ENCODE results near the gene APC. TPM values are rescaled to one million over a fixed set of nuclear protein-coding genes. Genes with fewer than 3 reads are reported as not detected.

APC gene
- total RNA-seq, 1 experiment from 2014 or later = 24.0 TPM

- BruUV-seq (replicated peaks) = no TSS peak
- no peak overlapping the region for H3K27ac ChIP-seq (ENCODE audit: low read depth, low read length)
- H3K9ac ChIP-seq (ENCODE audit: low read length) = no peak overlapping the region
- no peak overlapping the region for H3K4me2 ChIP-seq (ENCODE audit: low read length)
- H3K36me3 ChIP-seq (ENCODE audit: control insufficient read depth in 1 of 2, insufficient read depth in 2 of 2, low read length in 2 of 2) = no peaks in the 10 kb centered on the region
- ATAC-seq (no peak), DNase-seq (ENCODE audit: low read depth, low spot score) (no peak)
- H4K20me1 ChIP-seq (ENCODE audit: insufficient read depth) = no peaks in the 10 kb centered on the region
- H3K27me3 ChIP-seq (ENCODE audit: insufficient read depth, low read length) = no peaks in the 10 kb centered on the region
- H3K4me1 ChIP-seq (ENCODE audit: control insufficient read depth in 1 of 2, insufficient read depth in 2 of 2, low read length in 2 of 2) = peaks cover 0 to 4% of the 10 kb centered on the region in 2 experiments; a peak in 1 of 4 replicates
- intact Hi-C loops (cut with micrococcal nuclease) = loop anchor here (10.0 kb wide), 1 partner anchor 650 kb away; no protein-coding TSS in a partner anchor
- no peaks in the 10 kb centered on the region for H3K9me3 ChIP-seq (ENCODE audit: control insufficient read depth in 1 of 2, insufficient read depth in 1 of 2, low read depth in 1 of 2, low read length in 2 of 2)
- ChIA-PET RAD21 (ENCODE audit: low non-redundant PET in 1 of 2, low total read pairs in 2 of 2, uncharacterized antibody in 2 of 2, unreplicated experiment in 2 of 2) (no interaction called here), POLR2A (interaction anchor here (1.0 kb wide), 1 partner anchor 16 kb away, joined by 4 read pairs; the partner anchor contains the start of gene SRP19), CTCF (no interaction called here)
- H3K9me2 ChIP-seq (ENCODE audit: insufficient read depth) = no peaks in the 10 kb centered on the region
- TF ChIP-seq ZFX (IDR thresholded peaks at IDR 0.05) (no peak), CTCF (IDR thresholded peaks at IDR 0.05 in 2 of 3, conservative IDR thresholded peaks at IDR 0.05 in 1 of 3; ENCODE audit: borderline replicate concordance in 1 of 3, insufficient read depth in 1 of 3, low read depth in 2 of 3, low read length in 2 of 3) (no peak), TCF7L2 (IDR thresholded peaks at IDR 0.05; ENCODE audit: borderline replicate concordance, extremely low read depth, insufficient read depth, insufficient read length) (no peak), RAD21 (IDR thresholded peaks at IDR 0.05; ENCODE audit: low read depth) (no peak), EZH2 (IDR thresholded peaks at IDR 0.05) (no peak), ATF3 (IDR thresholded peaks at IDR 0.05) (no peak), POLR2A (IDR thresholded peaks at IDR 0.05; ENCODE audit: borderline replicate concordance, extremely low read depth, insufficient read depth, insufficient read length) (no peak), CBX3 (IDR thresholded peaks at IDR 0.05; ENCODE audit: low read depth) (no peak), JUND (IDR thresholded peaks at IDR 0.05) (no peak)
- H3K4me3 ChIP-seq (replicated peaks in 1 of 2; ENCODE audit: low read depth in 1 of 2, low read length in 2 of 2) = no peak overlapping the region
- H2AFZ ChIP-seq (ENCODE audit: low read depth, low read length, poor library complexity, severe bottlenecking) = no peak overlapping the region
- no peaks in the 10 kb centered on the region for H3K79me2 ChIP-seq (ENCODE audit: insufficient read depth, low read length)
These were observed 106.8 kb downstream of the APC start for GRCh38 chr5:112844489-112844888.
